Activated effector memory CD4-positive, alpha-beta T cell treated with anti-CD3 and anti-CD28 coated beads, Interleukin-2, amount 50 U/mL, for 16 hours (primary cell): ENCODE measurements around the gene CSNK2A1.

ENCODE experiments used
- DNase-seq: peaks from one replicate; pipeline ENCODE4 v3.0.0-alpha.2; 2020

The CSNK2A1 gene

GRCh38 chr20:427849-428657, 115.5 kb downstream of the CSNK2A1 start:
- no peak for DNase-seq

- no peak for DNase-seq
These were observed 116.2 kb downstream of the CSNK2A1 start for GRCh38 chr20:427401-427800.

- no peak for DNase-seq
These were observed 117.0 kb downstream of the CSNK2A1 start for GRCh38 chr20:426566-426965.
